Loucy (cell line): ENCODE data around the gene SMS.

Experiments
- H2AFZ ChIP-seq: fragments of 200-600 bp; sonication (generic); 2 replicates; pipeline ENCODE4 v1.6.0; 2016; ENCODE audit warnings: antibody characterized with exemption, mild to moderate bottlenecking, low read length, moderate library complexity
- H3F3A ChIP-seq: fragments of 200-600 bp; 2 replicates; pipeline ENCODE4 v1.6.0; 2016; ENCODE audit warnings: antibody characterized with exemption, low read depth, mild to moderate bottlenecking
- H3K27me3 ChIP-seq: fragments of 200-600 bp; sonication (generic); 2 replicates; pipeline ENCODE4 v1.6.1; 2014; ENCODE audit warnings: low read length, mild to moderate bottlenecking; ENCODE audit not compliant: insufficient read depth, poor library complexity, severe bottlenecking
- H3K36me3 ChIP-seq: fragments of 200-600 bp; sonication (generic); 2 replicates; pipeline ENCODE4 v1.6.1; 2016; ENCODE audit warnings: low read length; ENCODE audit not compliant: insufficient read depth
- H3K4me1 ChIP-seq: fragments of 200-600 bp; sonication (generic); 2 replicates; pipeline ENCODE4 v1.5.1; 2014; ENCODE audit warnings: low read length, mild to moderate bottlenecking; ENCODE audit not compliant: insufficient read depth, poor library complexity, severe bottlenecking
- H3K4me2 ChIP-seq: fragments of 200-600 bp; sonication (generic); 2 replicates; pipeline ENCODE4 v1.6.0; 2014; ENCODE audit warnings: antibody characterized with exemption, low read length, low read depth, mild to moderate bottlenecking; ENCODE audit not compliant: poor library complexity, severe bottlenecking
- H3K4me3 ChIP-seq: fragments of 200-600 bp; sonication (generic); 2 replicates; pipeline ENCODE4 v1.5.1; 2014; ENCODE audit warnings: low read length, mild to moderate bottlenecking, mixed read lengths; ENCODE audit not compliant: poor library complexity, severe bottlenecking
- H3K79me2 ChIP-seq: fragments of 200-600 bp; sonication (generic); 2 replicates; pipeline ENCODE4 v1.6.1; 2014; ENCODE audit warnings: low read length; ENCODE audit not compliant: insufficient read depth
- H3K9ac ChIP-seq: fragments of 200-600 bp; sonication (generic); 2 replicates; pipeline ENCODE4 v1.6.0; 2014; ENCODE audit warnings: mild to moderate bottlenecking, low read depth, low read length, moderate library complexity; ENCODE audit not compliant: poor library complexity, severe bottlenecking
- H3K9me2 ChIP-seq: fragments of 200-600 bp; sonication (generic); replicated peaks from 2 replicates; pipeline ENCODE4 v1.6.1; 2016; ENCODE audit warnings: low read depth, low read length, mixed read lengths
- H3K9me3 ChIP-seq: fragments of 200-600 bp; sonication (generic); 2 replicates; pipeline ENCODE4 v1.6.1; 2014; ENCODE audit warnings: mild to moderate bottlenecking, antibody characterized with exemption, low read length, low read depth; ENCODE audit not compliant: insufficient read depth
- H4K20me1 ChIP-seq: fragments of 200-600 bp; sonication (generic); 2 replicates; pipeline ENCODE4 v1.6.0; 2014; ENCODE audit warnings: antibody characterized with exemption, low read length, mild to moderate bottlenecking; ENCODE audit not compliant: insufficient read depth, poor library complexity, severe bottlenecking
- CTCF ChIP-seq: fragments of 200-600 bp; sonication (generic); conservative IDR thresholded peaks from 2 replicates; pipeline ENCODE4 v1.5.1; 2014; ENCODE audit warnings: mild to moderate bottlenecking, antibody characterized with exemption, low read length
- EZH2phosphoT487 ChIP-seq: fragments of 200-600 bp; IDR thresholded peaks from 2 replicates; pipeline ENCODE4 v1.6.1; 2018; ENCODE audit warnings: antibody characterized with exemption, mild to moderate bottlenecking, moderate library complexity, borderline replicate concordance

Gene SMS

GRCh38 chrX:21962361-21962760, 21.9 kb downstream of the SMS start:
- H3K9ac ChIP-seq, result no peak overlapping the region
- peaks cover 80% of the 10 kb centered on the region for H3K79me2 ChIP-seq
- no peak overlapping the region for H2AFZ ChIP-seq
- H4K20me1 ChIP-seq, result peaks cover 8% of the 10 kb centered on the region
- no peaks in the 10 kb centered on the region for H3K4me1 ChIP-seq
- H3K4me3 ChIP-seq, result no peak overlapping the region
- no peak for TF ChIP-seq EZH2phosphoT487
- no peak for TF ChIP-seq CTCF
- H3K4me2 ChIP-seq, result no peak overlapping the region
- H3K9me2 ChIP-seq, result no peaks in the 10 kb centered on the region
- H3K9me3 ChIP-seq, result no peaks in the 10 kb centered on the region
- no peaks in the 10 kb centered on the region for H3F3A ChIP-seq
- no peaks in the 10 kb centered on the region for H3K36me3 ChIP-seq
- H3K27me3 ChIP-seq, result no peaks in the 10 kb centered on the region

- H3F3A ChIP-seq, result no peaks in the 10 kb centered on the region
- no peaks in the 10 kb centered on the region for H3K27me3 ChIP-seq
- H3K9me3 ChIP-seq, result no peaks in the 10 kb centered on the region
- H3K79me2 ChIP-seq, result peaks cover 72% of the 10 kb centered on the region
- no peaks in the 10 kb centered on the region for H3K4me1 ChIP-seq
- no peak overlapping the region for H3K4me2 ChIP-seq
- peaks cover 4% of the 10 kb centered on the region; the same call in 1 of the 2 replicates for H3K36me3 ChIP-seq
- peaks cover 8% of the 10 kb centered on the region for H4K20me1 ChIP-seq
- no peak for TF ChIP-seq CTCF
- TF ChIP-seq EZH2phosphoT487, result no peak
- H2AFZ ChIP-seq, result no peak overlapping the region
- H3K9ac ChIP-seq, result no peak overlapping the region
- no peak overlapping the region for H3K4me3 ChIP-seq
- no peaks in the 10 kb centered on the region for H3K9me2 ChIP-seq
Measured at GRCh38 chrX:21963269-21963668, 22.8 kb downstream of the SMS start.

GRCh38 chrX:21963731-21964405, 23.4 kb downstream of the SMS start:
- TF ChIP-seq CTCF (no peak), EZH2phosphoT487 (no peak)
- H3K9me2 ChIP-seq, result no peaks in the 10 kb centered on the region
- no peak overlapping the region for H3K9ac ChIP-seq
- H3K9me3 ChIP-seq, result no peaks in the 10 kb centered on the region
- H3K27me3 ChIP-seq, result no peaks in the 10 kb centered on the region
- no peak overlapping the region for H3K4me2 ChIP-seq
- no peaks in the 10 kb centered on the region for H3K4me1 ChIP-seq
- H3K36me3 ChIP-seq, result peaks cover 8% of the 10 kb centered on the region; the same call in 1 of the 2 replicates
- no peak overlapping the region for H2AFZ ChIP-seq
- H3K79me2 ChIP-seq, result peaks cover 66% of the 10 kb centered on the region
- H3K4me3 ChIP-seq, result no peak overlapping the region
- peaks cover 8% of the 10 kb centered on the region for H4K20me1 ChIP-seq
- no peaks in the 10 kb centered on the region for H3F3A ChIP-seq
